Colonic mucosa (tissue), 4 donors: ENCODE data around the gene SH3TC1. TPM values are rescaled to one million over a fixed set of nuclear protein-coding genes. Genes with fewer than 3 reads are reported as not detected.

ENCODE experiments used
- DNase-seq: peaks from one replicate; pipeline ENCODE4 v3.0.0-alpha.2; 2020
- H3K27ac ChIP-seq: fragments of 200-600 bp; one replicate; pipeline ENCODE4 v1.8.0; 2021
- H3K27me3 ChIP-seq: fragments of 200-600 bp; one replicate; pipeline ENCODE4 v1.8.0; 2021
- H3K36me3 ChIP-seq: fragments of 200-600 bp; one replicate; pipeline ENCODE4 v1.8.0; 2021
- H3K4me1 ChIP-seq: fragments of 200-600 bp; one replicate; pipeline ENCODE4 v1.8.0; 2021; ENCODE audit warnings: mild to moderate bottlenecking
- H3K4me3 ChIP-seq: fragments of 200-600 bp; one replicate; pipeline ENCODE4 v1.8.0; 2021
- H3K9ac ChIP-seq, 2 donors: one replicate each; pipeline ENCODE4 v1.7.0; 2013; ENCODE audit warnings: control low read depth in 2 of 2, low read depth in 2 of 2, low read length in 2 of 2
- H3K9me3 ChIP-seq: fragments of 200-600 bp; one replicate; pipeline ENCODE4 v1.8.0; 2021
- CTCF ChIP-seq: fragments of 200-600 bp; IDR thresholded peaks from one replicate; pipeline ENCODE4 v1.8.0; 2022; ENCODE audit warnings: antibody characterized with exemption, mild to moderate bottlenecking
- intact Hi-C: fragments of 100-400 bp; cut with DNase I; formaldehyde crosslinking; loops from one replicate; pipeline ENCODE4 v1.14.1; 2022
- total RNA-seq, 2 donors: library from RNA; stranded (reverse); fragmentation: NEBNext Ultra II Directional in 1 of 2; extraction: Animal tissue kit (Norgen Biotek cat#: 25700) in 1 of 2; gene quantifications; one replicate each; pipeline ENCODE4 v1.2.1, GENCODE V29; 2021
- donor health status: healthy.
- donor health status: DM: no; HTN: no; CAD: no.
- donor health status: DM: no; HTN: no; CAD: no.

Gene SH3TC1
- total RNA-seq, 2 donors from 2014 or later = 10.8 to 22.5 TPM

GRCh38 chr4:8192748-8193738 is 6.0 kb upstream of the SH3TC1 start:
- Histone ChIP-seq H3K27ac (no peak overlapping the region), H3K4me1 (peaks cover under 1% of the 10 kb centered on the region), H3K9me3 (no peaks in the 10 kb centered on the region), H3K27me3 (no peaks in the 10 kb centered on the region), H3K36me3 (no peaks in the 10 kb centered on the region), H3K4me3 (no peak overlapping the region), H3K9ac (no peak overlapping the region)
- intact Hi-C loops = no loop called here
- TF ChIP-seq CTCF = peak; percentile 39
- DNase-seq = peak; percentile 82

GRCh38 chr4:8194306-8195242 is 4.5 kb upstream of the SH3TC1 start:
- no peaks in the 10 kb centered on the region for H3K27me3 ChIP-seq
- TF ChIP-seq CTCF = no peak
- H3K9me3 ChIP-seq = no peaks in the 10 kb centered on the region
- no peak overlapping the region for H3K27ac ChIP-seq
- no peaks in the 10 kb centered on the region for H3K36me3 ChIP-seq
- H3K4me3 ChIP-seq = no peak overlapping the region
- no peak overlapping the region for H3K9ac ChIP-seq
- DNase-seq = no peak
- peaks cover 8% of the 10 kb centered on the region for H3K4me1 ChIP-seq
- intact Hi-C loops = no loop called here

- Histone ChIP-seq H3K36me3 (no peaks in the 10 kb centered on the region), H3K4me1 (peaks cover 8% of the 10 kb centered on the region), H3K27ac (no peak overlapping the region), H3K9me3 (no peaks in the 10 kb centered on the region), H3K27me3 (no peaks in the 10 kb centered on the region), H3K9ac (no peak overlapping the region), H3K4me3 (no peak overlapping the region)
- no peak for DNase-seq
- intact Hi-C loops = no loop called here
- TF ChIP-seq CTCF = no peak
Measured at GRCh38 chr4:8195431-8195830, 3.7 kb upstream of the SH3TC1 start.

GRCh38 chr4:8195841-8196458 is 3.1 kb upstream of the SH3TC1 start:
- DNase-seq = no peak
- Histone ChIP-seq H3K4me1 (peaks cover 8% of the 10 kb centered on the region), H3K27ac (no peak overlapping the region), H3K27me3 (no peaks in the 10 kb centered on the region), H3K36me3 (no peaks in the 10 kb centered on the region), H3K9ac (no peak overlapping the region), H3K4me3 (no peak overlapping the region), H3K9me3 (no peaks in the 10 kb centered on the region)
- TF ChIP-seq CTCF = no peak
- intact Hi-C loops = no loop called here

GRCh38 chr4:8197521-8197920 is 1.6 kb upstream of the SH3TC1 start:
- no peak overlapping the region for H3K27ac ChIP-seq
- H3K9me3 ChIP-seq = no peaks in the 10 kb centered on the region
- DNase-seq = no peak
- no peak for TF ChIP-seq CTCF
- H3K9ac ChIP-seq = no peak overlapping the region
- no peaks in the 10 kb centered on the region for H3K27me3 ChIP-seq
- intact Hi-C loops = no loop called here
- H3K4me3 ChIP-seq = no peak overlapping the region
- no peaks in the 10 kb centered on the region for H3K36me3 ChIP-seq
- peaks cover 8% of the 10 kb centered on the region for H3K4me1 ChIP-seq
